Liver (tissue), 9 donors: ENCODE measurements around the gene C10orf71. TPM values are rescaled to one million over a fixed set of nuclear protein-coding genes. Genes with fewer than 3 reads are reported as not detected.

ENCODE experiments used
- DNase-seq: peaks from one replicate; pipeline ENCODE4 v3.0.0-alpha.2; 2017; ENCODE audit warnings: low spot score
- H3K27ac ChIP-seq, 2 donors: one replicate each; pipeline ENCODE4 v1.7.0; 2013; ENCODE audit warnings: inconsistent platforms in 2 of 2, low read length in 2 of 2, control low read depth in 1 of 2, low read depth in 1 of 2, mild to moderate bottlenecking in 1 of 2
- H3K27me3 ChIP-seq, 4 donors: one replicate each; pipeline versions ENCODE4 v1.6.1 to v1.7.0; 2013; ENCODE audit warnings: low read length in 3 of 4, inconsistent platforms in 1 of 4, mild to moderate bottlenecking in 1 of 4, moderate library complexity in 1 of 4; ENCODE audit not compliant: control insufficient read depth in 4 of 4, insufficient read depth in 4 of 4
- H3K36me3 ChIP-seq, 4 donors: one replicate each; pipeline versions ENCODE4 v1.6.1 to v1.7.0; 2013; ENCODE audit warnings: low read length in 3 of 4, mild to moderate bottlenecking in 3 of 4, low read depth in 1 of 4, moderate library complexity in 1 of 4; ENCODE audit not compliant: control insufficient read depth in 4 of 4, insufficient read depth in 3 of 4
- H3K4me1 ChIP-seq, 4 donors: one replicate each; pipeline versions ENCODE4 v1.6.1 to v1.7.0; 2013; ENCODE audit warnings: low read length in 3 of 4, mild to moderate bottlenecking in 3 of 4, moderate library complexity in 1 of 4; ENCODE audit not compliant: control insufficient read depth in 4 of 4, insufficient read depth in 4 of 4
- H3K4me3 ChIP-seq, 3 donors: one replicate each; pipeline versions ENCODE4 v1.6.1 to v1.7.0; 2013; ENCODE audit warnings: low read length in 3 of 3, control low read depth in 1 of 3, low read depth in 1 of 3, mild to moderate bottlenecking in 1 of 3
- H3K9ac ChIP-seq, 2 donors: one replicate each; pipeline ENCODE4 v1.7.0; 2013; ENCODE audit warnings: low read length in 2 of 2, mild to moderate bottlenecking in 2 of 2, moderate library complexity in 2 of 2, control low read depth in 1 of 2, low read depth in 1 of 2
- H3K9me3 ChIP-seq, 4 donors: one replicate each; pipeline versions ENCODE4 v1.6.1 to v1.7.0; 2013; ENCODE audit warnings: low read length in 3 of 4; ENCODE audit not compliant: control insufficient read depth in 4 of 4
- ATF3 ChIP-seq: IDR thresholded peaks from 2 replicates; pipeline ENCODE4 v1.6.1; 2016; ENCODE audit warnings: antibody characterized with exemption
- CTCF ChIP-seq: fragments of 150-350 bp; IDR thresholded peaks from 2 replicates; pipeline ENCODE4 v1.5.1; 2017; ENCODE audit warnings: improper control_type of control experiment, low read depth, low read length; ENCODE audit not compliant: missing input control
- EGR1 ChIP-seq, 2 donors: IDR thresholded peaks; 2 replicates each; pipeline ENCODE4 v1.6.1; 2016 to 2018; ENCODE audit warnings: antibody characterized with exemption in 2 of 2, low read depth in 2 of 2
- MAX ChIP-seq: IDR thresholded peaks from 2 replicates; pipeline ENCODE4 v1.6.1; 2016; ENCODE audit warnings: antibody characterized with exemption
- NR2F2 ChIP-seq: IDR thresholded peaks from 2 replicates; pipeline ENCODE4 v1.6.1; 2016; ENCODE audit warnings: antibody characterized with exemption
- RAD21 ChIP-seq, 2 donors: IDR thresholded peaks; 2 replicates each; pipeline ENCODE4 v1.6.1; 2016; ENCODE audit warnings: antibody characterized with exemption in 2 of 2, mild to moderate bottlenecking in 2 of 2
- RXRA ChIP-seq, 2 donors: IDR thresholded peaks; 2 replicates each; pipeline ENCODE4 v1.6.1; 2017 to 2018; ENCODE audit warnings: antibody characterized with exemption in 2 of 2, mild to moderate bottlenecking in 1 of 2
- YY1 ChIP-seq: IDR thresholded peaks from 2 replicates; pipeline ENCODE4 v1.6.1; 2016; ENCODE audit warnings: antibody characterized with exemption, mild to moderate bottlenecking
- ZBTB33 ChIP-seq: IDR thresholded peaks from 2 replicates; pipeline ENCODE4 v1.6.1; 2016; ENCODE audit warnings: antibody characterized with exemption
- WGBS: extraction: QIAGEN DNeasy Blood & Tissue Kit; methylation state at CpG from one replicate; pipeline ENCODE4 v1.1.7; 2013; 5-methylcytosine and 5-hydroxymethylcytosine counted together
- polyA plus RNA-seq, 2 donors: library from polyadenylated mRNA; stranded (reverse) in 1 of 2; unstranded in 1 of 2; fragments of 200-250 nt in 1 of 2; fragments of >200 nt in 1 of 2; fragmentation: Nextera tagmentation in 1 of 2; extraction: Ambion mirVana in 1 of 2; gene quantifications; one replicate each; pipeline versions ENCODE4 v1.2.1 to v1.2.3, GENCODE V29; 2013 to 2015
- total RNA-seq, 2 donors: library from RNA; depleted of rRNA; stranded (reverse); fragments of >200 nt; gene quantifications; one replicate each; pipeline ENCODE4 v1.2.3, GENCODE V29; 2014
- donor health status: healthy.
- donor health status: healthy.
- donor health status: healthy.
- donor health status: healthy.
- donor health status: healthy.

The C10orf71 gene
- total and polyA plus RNA-seq, 4 donors, result 0.03 TPM; not detected in 3

GRCh38 chr10:49298671-49298982 lies 343 bp upstream of the C10orf71 start:
- no peak overlapping the region for H3K9ac ChIP-seq
- H3K27me3 ChIP-seq, result no peaks in the 10 kb centered on the region
- H3K9me3 ChIP-seq, result no peaks in the 10 kb centered on the region
- no peak for TF ChIP-seq YY1
- no peak for TF ChIP-seq CTCF
- no peak for TF ChIP-seq EGR1 (IDR thresholded peaks at IDR 0.05; ENCODE audit: low read depth in 2 of 2)
- no peaks in the 10 kb centered on the region for H3K4me1 ChIP-seq
- no peaks in the 10 kb centered on the region for H3K36me3 ChIP-seq
- H3K27ac ChIP-seq, result no peak overlapping the region
- no peak for DNase-seq
- no peak overlapping the region for H3K4me3 ChIP-seq
- 38% methylated on average over 11 of the region's 11 CpGs for WGBS

- Histone ChIP-seq H3K9me3 (no peaks in the 10 kb centered on the region), H3K36me3 (no peaks in the 10 kb centered on the region), H3K27ac (no peak overlapping the region), H3K4me1 (no peaks in the 10 kb centered on the region), H3K27me3 (peaks cover 0 to 2% (median 0%) of the 10 kb centered on the region in 4 donors), H3K4me3 (no peak overlapping the region), H3K9ac (no peak overlapping the region)
- no peak for DNase-seq
- 86% methylated on average over 5 of the region's 5 CpGs for WGBS
- TF ChIP-seq ATF3 (no peak), RXRA (IDR thresholded peaks at IDR 0.05) (no peak), ZBTB33 (no peak), MAX (no peak), RAD21 (IDR thresholded peaks at IDR 0.05) (no peak)
These were observed 808 bp downstream of the C10orf71 start for GRCh38 chr10:49299816-49300139.

- no peak for TF ChIP-seq CTCF
- TF ChIP-seq RAD21 (IDR thresholded peaks at IDR 0.05), result peak in 1 of 2 donors; percentile 50
- TF ChIP-seq NR2F2, result peak; percentile 46
- Histone ChIP-seq H3K9me3 (no peaks in the 10 kb centered on the region), H3K36me3 (no peaks in the 10 kb centered on the region), H3K27ac (no peak overlapping the region), H3K9ac (no peak overlapping the region), H3K4me1 (no peaks in the 10 kb centered on the region), H3K4me3 (no peak overlapping the region), H3K27me3 (peaks cover 0 to 2% (median 0%) of the 10 kb centered on the region in 4 donors)
- DNase-seq, result no peak
- WGBS, result 69% methylated on average over 6 of the region's 6 CpGs
These were observed 1.4 kb downstream of the C10orf71 start for GRCh38 chr10:49300140-49300974.
